ENCODE data around the gene CNFN. TPM values are rescaled to one million over a fixed set of nuclear protein-coding genes. Genes with fewer than 3 reads are reported as not detected.

CNFN gene
- total RNA-seq, 1 experiment from 2014 or later: 4.6 TPM

DNA sequence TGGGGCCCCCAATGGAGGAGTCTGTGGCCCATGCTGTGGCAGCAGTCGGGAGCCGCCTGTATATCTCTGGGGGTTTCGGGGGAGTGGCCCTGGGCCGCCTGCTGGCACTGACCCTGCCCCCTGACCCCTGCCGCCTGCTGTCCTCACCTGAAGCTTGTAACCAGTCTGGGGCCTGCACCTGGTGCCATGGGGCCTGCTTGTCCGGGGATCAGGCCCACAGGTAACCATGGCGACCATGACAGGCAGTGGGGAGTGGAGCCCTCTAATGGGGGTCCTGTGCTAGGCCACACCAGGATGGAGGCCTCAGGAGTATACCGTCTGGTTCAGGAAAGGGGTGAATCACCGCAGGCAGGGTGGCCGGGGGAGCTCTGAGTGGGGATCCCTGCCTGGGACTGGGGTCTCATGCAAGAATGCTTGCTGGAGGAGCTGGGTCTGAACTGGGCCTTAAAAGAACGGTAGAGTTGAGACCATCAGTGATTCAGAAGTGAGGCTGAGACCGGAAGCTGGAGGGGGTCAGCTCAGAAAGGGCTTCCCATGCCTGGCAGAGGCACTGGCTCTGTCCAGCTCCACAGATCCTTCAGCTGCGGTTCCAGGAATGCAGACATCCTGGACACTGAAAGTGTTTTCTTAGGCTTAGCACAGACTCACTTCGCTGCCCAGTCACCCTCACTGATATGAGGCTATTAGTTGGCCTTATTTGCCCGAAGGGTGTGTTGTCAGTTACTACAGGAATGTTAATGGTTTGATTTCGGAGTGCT, 29.1 kb downstream of the CNFN start:
- Histone ChIP-seq H3K36me3 (ENCODE audit: control insufficient read depth, insufficient read depth, low read length) (no peaks in the 10 kb centered on the region), H3K27ac (ENCODE audit: low read length) (no peak overlapping the region), H3K27me3 (ENCODE audit: control insufficient read depth, insufficient read depth, low read length) (no peaks in the 10 kb centered on the region), H3K4me1 (ENCODE audit: control insufficient read depth, insufficient read depth, low read length) (no peaks in the 10 kb centered on the region), H3K4me3 (ENCODE audit: low read depth in 2 of 2, low read length in 2 of 2) (no peak overlapping the region), H3K9me3 (ENCODE audit: control insufficient read depth, insufficient read depth, low read depth, low read length) (no peaks in the 10 kb centered on the region)
- ChIA-PET POLR2A (no interaction called here), CTCF (interaction anchor here (0.6 kb wide), 1 partner anchor 1755 kb away, joined by 3 read pairs; no protein-coding TSS in a partner anchor)
- BruUV-seq (replicated peaks): no TSS peak
- intact Hi-C loops (cut with micrococcal nuclease; ENCODE audit: unreplicated experiment) (no loop called here), in situ Hi-C loops (cut with HindIII; ENCODE audit: low pct_unique_long_range_greater_than_20kb, low sequenced_read_pairs) (no loop called here)
- DNase-seq (ENCODE audit: low read depth, low spot score) (no peak), ATAC-seq (no peak)
- TF ChIP-seq POLR2AphosphoS5 (IDR thresholded peaks at IDR 0.05; ENCODE audit: low read depth, low read length): no peak
- no peak for TF ChIP-seq SIN3A (IDR thresholded peaks at IDR 0.05; ENCODE audit: borderline replicate concordance, insufficient read depth, low read depth, low read length)
- TF ChIP-seq TCF7L2 (IDR thresholded peaks at IDR 0.05; ENCODE audit: low read depth, low read length): no peak
- TF ChIP-seq CTCF (IDR thresholded peaks at IDR 0.05): no peak
- TF ChIP-seq REST (IDR thresholded peaks at IDR 0.05; ENCODE audit: insufficient read depth in 1 of 2, low read depth in 2 of 2, low read length in 1 of 2): no peak

GRCh38 chr19:42357290-42357689, 32.8 kb downstream of the CNFN start:
- no peaks in the 10 kb centered on the region for H3K36me3 ChIP-seq (ENCODE audit: control insufficient read depth, insufficient read depth, low read length)
- intact Hi-C loops (cut with micrococcal nuclease; ENCODE audit: unreplicated experiment): no loop called here
- H3K27me3 ChIP-seq (ENCODE audit: control insufficient read depth, insufficient read depth, low read length): no peaks in the 10 kb centered on the region
- BruUV-seq (replicated peaks): no TSS peak
- H3K27ac ChIP-seq (ENCODE audit: low read length): no peak overlapping the region
- POLR2A ChIA-PET: no interaction called here
- no peaks in the 10 kb centered on the region for H3K9me3 ChIP-seq (ENCODE audit: control insufficient read depth, insufficient read depth, low read depth, low read length)
- no peaks in the 10 kb centered on the region for H3K4me1 ChIP-seq (ENCODE audit: control insufficient read depth, insufficient read depth, low read length)
- TF ChIP-seq POLR2AphosphoS5 (IDR thresholded peaks at IDR 0.05; ENCODE audit: low read depth, low read length) (no peak), SIN3A (IDR thresholded peaks at IDR 0.05; ENCODE audit: borderline replicate concordance, insufficient read depth, low read depth, low read length) (no peak)
- DNase-seq (ENCODE audit: low read depth, low spot score) (no peak), ATAC-seq (no peak)
- in situ Hi-C loops (cut with HindIII; ENCODE audit: low pct_unique_long_range_greater_than_20kb, low sequenced_read_pairs): no loop called here
- no peak overlapping the region for H3K4me3 ChIP-seq (ENCODE audit: low read depth in 2 of 2, low read length in 2 of 2)
- CTCF ChIA-PET: no interaction called here

DNA sequence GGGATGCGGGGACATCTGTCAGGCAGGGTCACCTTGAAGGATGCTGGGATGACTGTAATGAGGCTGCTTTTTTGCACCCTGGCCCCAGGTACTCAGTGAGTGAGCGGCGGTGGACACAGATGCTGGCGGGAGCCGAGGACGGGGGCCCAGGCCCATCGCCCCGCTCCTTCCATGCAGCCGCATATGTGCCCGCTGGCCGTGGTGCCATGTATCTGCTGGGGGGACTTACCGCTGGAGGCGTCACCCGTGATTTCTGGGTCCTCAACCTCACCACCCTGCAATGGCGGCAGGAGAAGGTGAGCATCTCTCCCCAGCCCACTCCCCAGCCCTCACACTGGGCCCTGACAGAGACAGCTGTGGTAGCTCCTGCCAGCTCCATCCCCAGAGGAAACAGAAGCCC, 33.4 kb downstream of the CNFN start:
- ChIA-PET POLR2A (no interaction called here), CTCF (interaction anchor here (0.6 kb wide), 1 partner anchor 16 kb away, joined by 5 read pairs; no protein-coding TSS in a partner anchor)
- Histone ChIP-seq H3K4me3 (ENCODE audit: low read depth in 2 of 2, low read length in 2 of 2) (no peak overlapping the region), H3K27ac (ENCODE audit: low read length) (no peak overlapping the region), H3K9me3 (ENCODE audit: control insufficient read depth, insufficient read depth, low read depth, low read length) (no peaks in the 10 kb centered on the region), H3K27me3 (ENCODE audit: control insufficient read depth, insufficient read depth, low read length) (no peaks in the 10 kb centered on the region), H3K4me1 (ENCODE audit: control insufficient read depth, insufficient read depth, low read length) (no peaks in the 10 kb centered on the region), H3K36me3 (ENCODE audit: control insufficient read depth, insufficient read depth, low read length) (no peaks in the 10 kb centered on the region)
- no peak for TF ChIP-seq CTCF (IDR thresholded peaks at IDR 0.05)
- no peak for TF ChIP-seq SIN3A (IDR thresholded peaks at IDR 0.05; ENCODE audit: borderline replicate concordance, insufficient read depth, low read depth, low read length)
- no peak for TF ChIP-seq TCF7L2 (IDR thresholded peaks at IDR 0.05; ENCODE audit: low read depth, low read length)
- no peak for TF ChIP-seq REST (IDR thresholded peaks at IDR 0.05; ENCODE audit: insufficient read depth in 1 of 2, low read depth in 2 of 2, low read length in 1 of 2)
- TF ChIP-seq POLR2AphosphoS5 (IDR thresholded peaks at IDR 0.05; ENCODE audit: low read depth, low read length): no peak
- no TSS peak for BruUV-seq (replicated peaks)
- ATAC-seq (no peak), DNase-seq (ENCODE audit: low read depth, low spot score) (no peak)
- in situ Hi-C loops (cut with HindIII; ENCODE audit: low pct_unique_long_range_greater_than_20kb, low sequenced_read_pairs) (no loop called here), intact Hi-C loops (cut with micrococcal nuclease; ENCODE audit: unreplicated experiment) (no loop called here)

All from Panc1 (cell line).